Panc1 (cell line): ENCODE results near the gene AGPAT1.
"Not testable (repeated sequence)": the region's sequence is repeated elsewhere in the genome, so short reads cannot be mapped to it uniquely, and the experiment has no call there.

Experiments
- CTCF ChIP-seq: fragments of 450-650 bp; IDR thresholded peaks from 2 replicates; pipeline ENCODE4 v1.5.1; 2017; ENCODE audit warnings: mild to moderate bottlenecking
- POLR2AphosphoS5 ChIP-seq: IDR thresholded peaks from 2 replicates; pipeline ENCODE4 v1.6.1; 2012; ENCODE audit warnings: mild to moderate bottlenecking, low read depth, low read length, moderate library complexity
- TCF7L2 ChIP-seq: IDR thresholded peaks from 2 replicates; pipeline ENCODE4 v1.6.1; 2011; ENCODE audit warnings: mild to moderate bottlenecking, low read depth, low read length, inconsistent platforms

GRCh38 chr6:32193096-32193495 lies 17.2 kb upstream of the AGPAT1 start:
- TF ChIP-seq CTCF, TCF7L2, POLR2AphosphoS5: not testable (repeated sequence)
